HT-29 (cell line): ENCODE measurements around the gene TSEN34. TPM values are rescaled to one million over a fixed set of nuclear protein-coding genes. Genes with fewer than 3 reads are reported as not detected.

Source experiments
- DNase-seq: peaks from one replicate; pipeline ENCODE4 v3.0.0-alpha.2; 2015; ENCODE audit warnings: low spot score
- total RNA-seq: library from RNA; depleted of rRNA; stranded (reverse); fragments of >200 nt; shearing (Covaris generic); gene quantifications from 2 replicates; pipeline ENCODE4 v1.2.3, GENCODE V29; 2014; rRNA removed

The TSEN34 gene
- total RNA-seq = 234 and 255 TPM in 2 replicates

- DNase-seq = peak; percentile 98
Observed at GRCh38 chr19:54191011-54191810, at the start of gene TSEN34. TSS of gene TSEN34 (plus strand) at chr19:54191308. CDS start at chr19:54191365, 57 bp downstream.

GRCh38 chr19:54141356-54141755 is 49.8 kb upstream of the TSEN34 start:
- no peak for DNase-seq

DNA sequence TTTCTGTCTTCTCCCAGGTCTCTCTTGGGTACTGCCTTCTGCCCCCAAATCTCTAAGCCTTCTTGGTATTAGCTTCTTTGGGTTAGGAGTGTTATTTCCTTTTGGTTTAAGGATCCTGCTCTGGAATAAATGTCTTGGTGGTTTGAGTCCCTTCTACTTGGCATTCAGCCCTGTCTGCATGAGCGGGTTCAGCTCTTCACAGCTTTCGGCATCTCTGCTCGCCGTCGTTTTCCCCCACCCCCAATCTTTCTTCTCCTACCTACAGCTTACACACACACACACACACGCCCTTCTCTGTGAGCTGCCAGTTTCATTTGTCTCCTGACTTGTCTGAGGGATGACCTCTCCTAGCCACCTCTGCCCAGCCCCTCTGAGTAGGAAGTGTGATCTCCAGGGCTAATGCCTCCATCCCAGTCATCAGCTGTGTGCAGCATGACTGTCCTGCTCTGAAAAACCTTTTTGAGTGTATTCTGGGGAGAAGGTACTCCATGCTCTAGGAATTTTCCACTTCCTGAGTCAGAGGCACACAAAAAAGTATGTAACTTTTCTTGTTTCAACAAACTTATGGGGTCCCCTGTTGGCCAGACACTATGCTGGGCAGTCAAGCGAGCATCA is 48.8 kb upstream of the TSEN34 start:
- no peak for DNase-seq

DNA sequence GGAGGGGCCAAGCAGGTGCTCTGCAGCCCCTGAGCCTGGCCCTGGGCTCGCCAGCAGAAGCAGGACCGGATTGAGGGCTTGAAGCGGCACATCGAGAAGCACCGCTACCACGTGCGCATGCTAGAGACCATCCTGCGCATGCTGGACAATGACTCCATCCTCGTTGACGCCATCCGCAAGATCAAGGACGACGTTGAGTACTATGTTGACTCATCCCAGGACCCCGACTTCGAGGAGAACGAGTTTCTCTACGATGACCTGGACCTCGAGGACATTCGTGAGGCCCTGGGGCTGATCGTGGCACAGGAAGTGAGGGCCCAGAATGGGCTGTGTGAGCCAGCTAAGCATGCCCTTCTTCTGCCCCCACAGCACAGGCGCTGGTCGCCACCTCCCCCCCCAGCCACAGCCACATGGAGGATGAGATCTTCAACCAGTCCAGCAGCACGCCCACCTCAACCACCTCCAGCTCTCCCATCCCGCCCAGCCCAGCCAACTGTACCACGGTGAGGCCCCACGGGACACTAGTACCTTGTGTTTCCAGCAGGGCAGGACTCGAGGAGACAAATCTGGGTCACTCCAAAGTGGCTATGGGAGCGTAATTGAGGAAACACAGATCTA is 45.5 kb upstream of the TSEN34 start:
- no peak for DNase-seq

DNA sequence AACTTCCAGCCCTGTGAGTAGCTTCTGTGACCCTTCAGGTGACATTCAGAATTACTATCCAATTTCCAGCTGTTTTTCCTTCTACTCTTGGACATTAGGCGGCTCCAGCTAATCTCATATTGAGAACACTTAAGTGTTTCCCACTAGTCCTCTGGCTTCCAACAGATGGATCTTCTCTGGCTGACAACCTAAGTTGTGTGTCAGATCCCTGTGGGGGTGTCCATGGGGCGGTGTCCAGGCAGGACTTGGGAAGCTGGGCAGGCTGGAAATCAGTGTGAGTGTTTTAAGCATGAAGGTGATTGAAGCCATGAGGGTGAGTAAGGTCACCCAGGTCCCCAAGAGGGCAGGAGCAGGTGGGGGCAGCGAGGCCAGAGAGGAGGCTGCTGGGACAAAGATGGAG is 43.4 kb upstream of the TSEN34 start:
- no peak for DNase-seq

GRCh38 chr19:54148158-54148557 is 43.0 kb upstream of the TSEN34 start:
- no peak for DNase-seq

DNA sequence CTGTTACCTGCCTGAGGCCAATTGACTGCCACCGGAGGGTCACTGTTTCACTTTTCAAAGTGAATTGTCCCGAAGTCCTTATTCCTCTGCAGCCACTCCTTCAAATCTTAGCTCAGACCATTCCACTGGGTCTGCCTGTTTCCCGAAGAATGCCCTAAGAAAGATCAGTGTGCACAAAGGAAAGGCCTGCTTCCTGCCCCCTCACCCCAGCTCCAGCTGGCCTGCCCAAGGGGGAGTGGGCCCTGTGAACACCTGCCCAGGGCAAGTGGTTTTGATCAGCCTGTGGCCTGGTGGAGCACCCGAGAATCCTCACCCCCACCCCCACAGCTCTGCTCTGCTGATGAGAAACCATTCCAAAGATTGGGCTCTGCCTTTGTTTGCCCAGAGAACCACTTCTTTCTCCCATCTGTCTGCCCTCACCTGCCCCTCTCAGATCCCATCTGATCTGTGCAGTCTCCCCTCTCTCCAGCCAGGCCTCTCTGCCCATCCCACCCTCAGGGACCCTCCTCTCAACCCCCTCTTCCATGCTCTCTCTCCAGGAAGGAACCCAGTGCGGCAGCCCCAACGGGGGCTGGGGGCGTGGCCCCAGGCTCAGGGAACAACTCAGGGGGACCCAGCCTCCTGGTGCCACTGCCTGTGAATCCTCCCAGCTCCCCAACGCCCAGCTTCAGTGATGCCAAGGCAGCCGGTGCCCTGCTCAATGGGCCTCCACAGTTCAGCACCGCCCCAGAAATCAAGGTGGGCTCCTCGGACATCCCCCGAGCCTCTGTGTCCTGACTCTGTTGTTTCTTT is 41.9 kb upstream of the TSEN34 start:
- no peak for DNase-seq

DNA sequence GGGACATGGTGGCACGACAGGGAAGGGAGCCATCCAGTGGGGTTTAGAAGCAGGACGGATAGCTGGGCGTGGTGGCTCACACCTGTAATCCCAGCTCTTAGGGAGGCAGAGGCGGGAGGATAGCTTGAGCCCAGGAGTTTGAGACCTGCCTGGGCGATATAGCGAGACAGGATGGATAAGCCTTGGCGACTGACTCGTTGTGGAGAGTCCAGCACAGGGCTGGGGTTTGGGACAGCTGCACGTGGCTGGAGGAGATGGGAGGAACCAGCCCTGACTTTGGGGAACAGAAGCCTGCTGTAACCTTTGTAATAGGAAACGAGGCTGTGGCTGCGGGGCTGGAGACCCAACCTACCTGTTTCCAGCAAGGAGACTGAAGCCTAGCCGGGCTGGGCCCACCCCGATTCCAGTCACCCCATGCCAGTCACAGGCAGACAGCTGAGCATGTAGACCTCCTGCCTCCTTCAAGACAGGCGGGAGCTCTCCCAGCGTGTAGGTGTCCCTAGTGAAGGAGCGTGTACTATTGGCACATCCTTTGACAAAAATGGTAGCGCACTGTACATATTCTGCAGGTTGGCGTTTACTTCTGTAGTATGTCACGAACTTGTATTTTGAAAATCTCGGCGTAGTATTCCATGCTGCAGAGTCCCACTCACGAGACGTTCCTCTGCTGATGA is 39.6 kb upstream of the TSEN34 start:
- no peak for DNase-seq

- DNase-seq = no peak
Observed at GRCh38 chr19:54152267-54152666, 38.8 kb upstream of the TSEN34 start.

DNA sequence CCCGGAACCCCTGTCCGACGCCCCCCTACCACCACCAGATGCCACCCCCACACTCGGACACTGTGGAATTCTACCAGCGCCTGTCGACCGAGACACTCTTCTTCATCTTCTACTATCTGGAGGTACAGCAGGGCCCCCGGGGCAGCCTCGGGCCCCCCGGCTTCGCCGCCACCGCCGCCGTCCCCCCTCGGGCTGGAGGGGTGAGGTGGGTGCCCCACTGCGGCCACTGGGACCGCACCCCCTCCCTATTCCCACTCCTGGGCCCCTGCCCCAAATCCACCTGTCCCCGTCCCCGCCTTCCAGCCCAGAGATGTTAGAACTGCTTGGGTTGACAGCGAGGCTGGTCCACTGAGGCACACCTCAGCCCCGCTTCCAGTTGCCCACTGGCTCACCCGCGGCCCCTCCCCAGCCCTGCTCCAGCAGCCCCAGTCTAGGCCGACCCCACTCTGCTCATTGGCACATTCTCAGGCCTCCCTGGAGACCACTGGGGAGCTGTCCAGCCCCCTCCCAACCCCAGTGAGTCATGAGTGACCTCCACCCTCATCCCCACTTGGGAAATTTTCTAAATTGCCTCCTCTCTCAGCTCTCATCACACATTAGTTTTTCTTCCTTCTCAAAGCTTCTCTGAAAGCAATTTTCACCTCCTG is 38.1 kb upstream of the TSEN34 start:
- no peak for DNase-seq

- DNase-seq = no peak
Observed at GRCh38 chr19:54153731-54154326, 37.3 kb upstream of the TSEN34 start.

DNA sequence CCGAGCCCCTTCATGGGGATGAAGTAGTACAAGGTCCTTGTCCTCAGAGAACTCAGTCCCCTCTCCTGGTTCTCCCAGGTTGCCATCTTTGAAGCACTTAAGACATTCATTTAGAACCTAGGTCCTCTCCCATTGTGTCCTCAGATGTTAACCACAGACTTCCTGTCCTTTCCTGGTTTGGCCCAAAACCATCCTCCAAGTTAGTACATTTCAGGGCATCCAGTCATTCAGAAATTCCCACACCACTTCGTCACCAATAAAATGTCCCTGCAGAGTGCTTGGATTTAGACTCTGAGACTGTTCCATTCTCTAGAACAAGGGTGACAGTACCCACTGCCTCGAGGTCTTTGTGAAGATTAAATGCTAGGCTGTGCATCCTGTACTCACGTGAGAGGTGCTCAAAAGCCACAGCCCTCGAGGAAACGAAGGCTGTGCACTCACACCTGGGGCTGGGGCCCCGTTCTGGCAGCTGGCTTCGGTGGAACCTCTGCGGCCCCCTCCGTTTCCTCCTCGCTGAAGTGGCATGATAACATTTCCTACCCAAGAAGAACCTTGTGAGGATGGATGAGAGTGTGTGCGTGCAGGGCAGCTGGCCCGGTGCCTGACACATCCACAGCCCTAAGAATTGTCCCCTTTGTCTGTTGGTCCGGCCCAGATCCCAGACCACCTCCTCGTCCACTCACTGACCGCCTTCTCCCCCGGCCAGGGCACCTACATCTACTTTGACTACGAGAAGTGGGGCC is 36.3 kb upstream of the TSEN34 start:
- no peak for DNase-seq

DNA sequence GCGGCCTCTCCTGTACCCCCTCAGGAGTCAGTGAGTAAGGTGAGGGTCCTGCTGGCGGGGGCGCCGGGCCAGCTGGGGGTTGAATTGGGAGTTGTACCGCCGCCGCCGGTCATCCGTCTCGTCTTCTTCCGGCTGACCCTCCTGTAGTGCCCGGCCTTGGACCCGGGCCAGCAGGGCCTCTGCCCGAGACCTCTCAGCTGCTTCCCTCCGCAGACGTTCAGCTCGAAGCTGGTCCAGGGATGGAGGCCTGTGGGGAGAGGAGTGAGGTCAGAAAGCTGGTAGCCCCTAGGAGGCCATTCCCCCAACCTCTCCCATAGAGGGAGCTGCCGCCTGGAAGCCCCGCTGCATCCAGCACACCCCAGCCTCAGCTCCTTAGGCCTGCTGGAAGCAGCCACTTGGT is 35.4 kb upstream of the TSEN34 start:
- no peak for DNase-seq

GRCh38 chr19:54156490-54156889 is 34.6 kb upstream of the TSEN34 start:
- DNase-seq = peak; percentile 1

GRCh38 chr19:54156953-54157352 is 34.2 kb upstream of the TSEN34 start:
- DNase-seq = no peak

DNA sequence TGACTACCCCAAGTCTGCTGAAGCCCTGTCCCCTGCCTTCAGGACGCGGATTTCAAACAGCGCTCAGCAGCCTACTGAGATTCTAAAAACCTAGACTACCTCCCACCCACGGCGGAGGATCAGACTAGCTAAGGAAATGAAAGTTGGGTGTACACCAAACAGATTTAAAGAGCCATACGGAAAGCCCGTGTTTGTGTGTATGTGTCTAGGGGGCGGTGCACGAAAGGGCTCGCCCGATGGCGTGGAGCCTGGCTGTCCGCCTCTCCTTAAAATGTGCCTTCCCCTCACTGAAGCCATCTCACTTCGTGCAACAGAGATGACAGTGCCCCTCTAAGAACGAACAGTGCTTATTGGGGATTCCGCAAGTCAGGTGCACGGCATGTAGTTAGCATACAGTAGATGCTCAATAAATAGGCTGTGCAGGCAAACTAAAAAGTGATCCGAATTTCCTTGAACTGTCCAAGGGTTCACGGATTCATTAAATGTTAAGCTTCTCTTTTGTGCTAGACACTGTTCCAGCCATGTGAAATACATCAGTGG is 32.2 kb upstream of the TSEN34 start:
- no peak for DNase-seq

DNA sequence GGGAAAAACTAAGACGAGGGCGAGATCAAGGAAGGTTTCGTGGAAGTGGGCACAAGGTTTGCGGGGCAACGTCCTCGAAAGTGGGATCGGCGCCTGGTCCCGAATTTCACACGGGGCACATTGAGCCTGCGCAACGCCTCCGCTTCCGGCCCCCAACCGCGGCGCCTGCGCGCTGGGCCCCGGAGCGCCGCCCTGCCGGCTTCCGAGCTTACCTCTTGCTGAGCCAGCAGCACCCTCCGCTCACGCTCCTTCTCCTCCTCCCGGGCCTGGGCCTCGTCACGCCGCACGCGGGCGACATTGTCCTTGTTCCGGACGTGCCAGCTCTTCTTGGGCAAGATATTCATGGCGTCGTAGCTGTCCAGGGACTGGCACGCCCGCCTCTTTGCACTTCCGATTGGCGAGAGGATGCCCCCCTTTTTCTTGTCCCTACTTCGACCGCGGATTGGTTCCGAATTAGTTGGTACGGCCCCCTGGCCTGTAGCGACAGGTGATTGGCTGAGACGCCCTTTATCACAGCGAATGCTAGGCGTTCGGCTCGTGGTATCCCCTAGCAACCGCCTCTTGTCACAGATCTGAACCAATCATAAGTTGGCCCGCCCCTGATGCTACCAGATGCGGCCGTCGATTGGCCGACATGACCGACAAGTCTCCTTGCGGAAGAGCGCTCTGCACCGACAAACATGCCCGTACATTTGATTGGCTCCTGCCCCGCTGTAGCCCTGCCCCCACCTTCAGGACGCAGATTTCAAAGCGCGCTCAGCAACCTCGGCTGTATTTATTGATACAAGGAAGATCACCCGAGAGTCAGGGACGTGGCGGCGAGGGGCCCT is 31.5 kb upstream of the TSEN34 start, which contains the start of gene LENG1:
Gene LENG1 (minus strand): TSS at position 370 of the 830 bp plus-strand sequence. CDS start 26 bp downstream, at position 344.
- DNase-seq = peak; percentile 100

GRCh38 chr19:54160182-54160811 is 30.8 kb upstream of the TSEN34 start:
- DNase-seq = peak; percentile 71
